GM12874 (cell line): ENCODE measurements around the gene JAM3.

Experiments used
- TF ChIP-seq, protein P1 (sequence below): IDR thresholded peaks from 2 replicates; pipeline ENCODE4 v1.5.1; 2011; ENCODE audit warnings: low read depth, mild to moderate bottlenecking, control low read depth, low read length, moderate library complexity; ENCODE audit not compliant: insufficient read depth

The JAM3 gene

DNA sequence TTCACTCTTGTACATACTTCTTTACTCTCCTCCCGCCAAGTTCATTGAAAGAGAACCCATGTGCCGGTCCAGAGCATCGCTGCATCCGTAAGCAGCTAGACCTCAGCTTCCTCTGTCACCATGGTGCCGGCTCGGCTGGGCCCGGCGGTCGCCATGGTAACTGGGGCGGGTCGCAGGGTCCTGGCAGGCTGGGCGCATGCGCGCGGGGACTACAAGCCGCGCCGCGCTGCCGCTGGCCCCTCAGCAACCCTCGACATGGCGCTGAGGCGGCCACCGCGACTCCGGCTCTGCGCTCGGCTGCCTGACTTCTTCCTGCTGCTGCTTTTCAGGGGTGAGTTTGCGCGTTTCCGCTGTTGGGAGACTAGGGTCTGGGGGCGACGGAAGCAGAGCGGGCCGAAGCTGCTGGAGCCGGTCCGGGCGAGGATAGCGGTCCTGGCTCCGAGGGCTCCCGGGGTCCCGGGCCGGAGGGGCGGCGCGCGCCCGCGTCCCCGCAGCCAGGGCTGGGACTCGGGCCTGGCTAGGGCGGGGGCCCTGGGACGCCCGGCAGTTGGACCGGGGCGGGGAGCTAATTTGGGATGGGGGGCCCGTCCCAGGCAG lies at the start of gene JAM3:
TSS of gene JAM3 (plus strand) at position 244 of the 597 bp plus-strand sequence. CDS start at position 256, 12 bp downstream.
- TF ChIP-seq, protein P1, sequence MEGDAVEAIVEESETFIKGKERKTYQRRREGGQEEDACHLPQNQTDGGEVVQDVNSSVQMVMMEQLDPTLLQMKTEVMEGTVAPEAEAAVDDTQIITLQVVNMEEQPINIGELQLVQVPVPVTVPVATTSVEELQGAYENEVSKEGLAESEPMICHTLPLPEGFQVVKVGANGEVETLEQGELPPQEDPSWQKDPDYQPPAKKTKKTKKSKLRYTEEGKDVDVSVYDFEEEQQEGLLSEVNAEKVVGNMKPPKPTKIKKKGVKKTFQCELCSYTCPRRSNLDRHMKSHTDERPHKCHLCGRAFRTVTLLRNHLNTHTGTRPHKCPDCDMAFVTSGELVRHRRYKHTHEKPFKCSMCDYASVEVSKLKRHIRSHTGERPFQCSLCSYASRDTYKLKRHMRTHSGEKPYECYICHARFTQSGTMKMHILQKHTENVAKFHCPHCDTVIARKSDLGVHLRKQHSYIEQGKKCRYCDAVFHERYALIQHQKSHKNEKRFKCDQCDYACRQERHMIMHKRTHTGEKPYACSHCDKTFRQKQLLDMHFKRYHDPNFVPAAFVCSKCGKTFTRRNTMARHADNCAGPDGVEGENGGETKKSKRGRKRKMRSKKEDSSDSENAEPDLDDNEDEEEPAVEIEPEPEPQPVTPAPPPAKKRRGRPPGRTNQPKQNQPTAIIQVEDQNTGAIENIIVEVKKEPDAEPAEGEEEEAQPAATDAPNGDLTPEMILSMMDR = no peak

DNA sequence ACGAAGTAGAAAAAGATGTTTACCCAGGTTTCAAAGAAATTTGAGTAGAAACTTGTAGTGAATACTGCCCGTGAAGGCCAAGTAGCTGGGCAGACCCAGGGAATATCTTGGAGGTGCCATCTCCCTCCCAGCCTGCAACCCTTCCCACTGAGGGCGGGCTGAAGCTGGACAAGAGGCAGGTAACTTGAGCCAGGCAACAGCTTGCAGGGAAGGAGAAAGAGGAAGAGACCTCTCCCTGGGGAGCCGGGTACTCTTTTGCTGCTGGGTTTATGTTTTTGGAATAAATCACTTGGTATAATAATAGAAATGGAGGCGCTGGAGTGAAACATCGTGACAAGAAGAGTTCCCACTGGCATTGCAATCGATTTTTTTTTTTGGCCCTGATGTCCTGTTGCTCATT lies 49.4 kb upstream of the JAM3 start:
- TF ChIP-seq, protein P1 = no peak

DNA sequence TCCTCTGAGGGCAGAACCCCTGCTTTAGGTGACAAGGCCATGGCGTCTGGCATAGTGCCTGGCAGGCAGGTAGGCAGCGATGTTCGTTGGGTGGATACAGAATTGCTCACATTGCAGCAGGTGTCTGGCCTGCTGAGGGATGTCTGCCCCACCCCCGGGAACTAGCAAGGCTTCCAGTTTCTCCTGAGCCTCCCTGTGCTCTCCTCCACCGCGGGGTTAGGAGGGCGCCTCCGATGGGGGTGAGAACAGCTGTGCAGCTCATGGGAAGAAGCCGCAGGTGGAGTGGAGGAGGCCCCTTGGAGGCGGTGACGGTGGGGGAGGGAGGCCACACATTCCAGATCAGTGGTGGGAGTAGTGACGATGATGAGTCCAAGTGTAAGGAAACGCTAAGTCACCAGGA lies 48.3 kb upstream of the JAM3 start:
- TF ChIP-seq, protein P1 = no peak

DNA sequence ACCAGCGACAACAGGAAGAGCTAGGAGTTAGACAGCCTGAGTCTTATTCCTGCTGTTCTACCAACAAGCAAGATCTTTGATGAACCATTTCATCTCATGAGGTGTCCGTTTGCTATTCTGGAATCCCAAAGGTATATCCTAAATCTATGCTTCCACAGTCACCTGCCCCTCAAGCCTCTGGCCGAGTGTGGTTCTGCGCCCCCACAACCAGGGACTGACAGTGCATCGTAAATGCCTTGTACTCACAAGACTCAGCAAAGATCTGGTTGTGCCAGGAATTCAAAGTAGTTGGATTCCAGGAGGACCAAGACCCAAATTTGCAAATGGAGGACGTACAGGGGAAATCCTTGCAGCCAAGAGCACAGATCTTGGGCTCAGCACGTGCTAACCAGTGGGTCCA lies 47.5 kb upstream of the JAM3 start:
- TF ChIP-seq, protein P1 = no peak

DNA sequence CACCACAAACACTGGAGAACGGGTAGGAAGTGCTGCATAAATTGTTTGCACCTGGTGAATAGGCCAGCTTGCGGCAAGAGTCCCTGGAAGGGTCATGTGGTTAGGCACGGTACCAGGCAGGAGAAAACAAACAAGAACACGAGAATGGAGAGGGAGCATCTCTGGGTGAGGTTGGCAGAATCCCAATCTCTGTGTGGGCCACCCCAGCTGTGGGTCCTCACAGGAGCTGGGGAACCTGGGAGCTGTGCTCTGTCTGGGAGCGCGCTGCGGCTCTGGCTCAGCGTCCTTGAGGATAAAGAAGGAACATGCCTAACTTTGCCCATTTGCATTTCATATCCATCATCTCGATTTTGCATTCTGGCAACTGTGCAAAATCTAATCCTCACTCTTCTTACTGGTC lies 46.1 kb upstream of the JAM3 start:
- TF ChIP-seq, protein P1 = no peak

DNA sequence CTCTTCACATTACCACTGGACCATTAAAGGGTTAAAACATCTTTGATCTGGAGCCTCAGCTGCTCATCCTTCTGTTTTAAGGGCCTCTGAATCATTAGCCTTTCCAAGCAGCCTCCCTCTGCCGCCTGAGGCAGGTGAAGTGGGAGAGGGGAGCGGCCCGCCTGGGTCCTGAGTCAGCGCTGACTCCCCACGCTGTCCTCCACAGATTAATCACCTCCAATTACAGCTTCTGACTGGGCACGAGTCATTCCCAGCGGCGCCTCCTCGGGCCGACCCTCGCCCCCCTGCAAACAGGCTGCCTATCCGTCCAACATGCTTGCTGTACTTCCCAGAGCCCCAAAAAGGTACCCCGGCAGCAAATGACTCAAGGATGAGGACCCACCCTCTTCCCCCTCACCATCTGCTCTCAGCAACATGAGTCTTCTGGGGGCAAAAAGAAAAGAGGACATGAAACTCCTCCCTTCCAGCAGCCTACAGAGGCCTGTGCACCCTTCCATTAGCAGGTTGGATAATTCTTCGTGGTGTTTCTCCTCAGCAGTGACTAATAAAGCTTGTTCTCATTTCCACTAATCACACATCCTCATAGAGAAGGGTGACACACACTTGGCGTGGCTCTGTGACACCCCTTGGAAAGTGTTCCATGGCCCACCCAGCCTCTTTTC lies 44.3 kb upstream of the JAM3 start:
- TF ChIP-seq, protein P1 = no peak

DNA sequence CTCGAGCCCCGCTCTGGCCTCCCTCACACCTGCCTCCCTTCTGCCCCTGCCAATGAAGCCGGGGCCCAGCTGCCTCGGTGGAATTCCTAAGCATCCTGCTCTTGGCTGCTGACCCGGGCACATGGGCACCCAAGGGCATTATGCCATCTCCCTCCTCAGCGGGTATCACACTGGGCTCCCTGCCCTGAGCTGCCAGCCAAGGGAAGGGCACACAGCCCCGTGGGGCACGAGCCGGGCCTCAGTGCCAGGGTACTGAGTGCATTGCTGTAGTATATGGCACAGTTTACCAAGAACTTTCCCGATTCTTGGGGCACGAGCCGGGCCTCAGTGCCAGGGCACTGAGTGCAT lies 43.8 kb upstream of the JAM3 start:
- TF ChIP-seq, protein P1 = no peak
